IPS-20b (cell line): ENCODE results near the gene IMPA2.

Source experiments
- H3K27ac ChIP-seq: one replicate; pipeline ENCODE4 v1.5.1; 2013; ENCODE audit warnings: low read length
- H3K27me3 ChIP-seq: 2 replicates; pipeline ENCODE4 v1.6.1; 2013; ENCODE audit warnings: mild to moderate bottlenecking, low read length, inconsistent platforms; ENCODE audit not compliant: insufficient read depth
- H3K36me3 ChIP-seq: 2 replicates; pipeline ENCODE4 v1.6.1; 2013; ENCODE audit warnings: low read depth, mild to moderate bottlenecking, inconsistent platforms, low read length, moderate library complexity; ENCODE audit not compliant: insufficient read depth
- H3K4me1 ChIP-seq: 2 replicates; pipeline ENCODE4 v1.6.1; 2013; ENCODE audit warnings: mild to moderate bottlenecking, control low read depth, inconsistent platforms, low read length, moderate library complexity; ENCODE audit not compliant: insufficient read depth
- H3K4me3 ChIP-seq: 2 replicates; pipeline ENCODE4 v1.5.1; 2013; ENCODE audit warnings: mild to moderate bottlenecking, low read length, inconsistent platforms
- H3K9ac ChIP-seq: 2 replicates; pipeline ENCODE4 v1.6.1; 2013; ENCODE audit warnings: low read depth, mild to moderate bottlenecking, inconsistent platforms, low read length, moderate library complexity
- H3K9me3 ChIP-seq: 2 replicates; pipeline ENCODE4 v1.6.1; 2013; ENCODE audit warnings: mild to moderate bottlenecking, low read depth, low read length, inconsistent platforms; ENCODE audit not compliant: insufficient read depth

IMPA2 gene

DNA sequence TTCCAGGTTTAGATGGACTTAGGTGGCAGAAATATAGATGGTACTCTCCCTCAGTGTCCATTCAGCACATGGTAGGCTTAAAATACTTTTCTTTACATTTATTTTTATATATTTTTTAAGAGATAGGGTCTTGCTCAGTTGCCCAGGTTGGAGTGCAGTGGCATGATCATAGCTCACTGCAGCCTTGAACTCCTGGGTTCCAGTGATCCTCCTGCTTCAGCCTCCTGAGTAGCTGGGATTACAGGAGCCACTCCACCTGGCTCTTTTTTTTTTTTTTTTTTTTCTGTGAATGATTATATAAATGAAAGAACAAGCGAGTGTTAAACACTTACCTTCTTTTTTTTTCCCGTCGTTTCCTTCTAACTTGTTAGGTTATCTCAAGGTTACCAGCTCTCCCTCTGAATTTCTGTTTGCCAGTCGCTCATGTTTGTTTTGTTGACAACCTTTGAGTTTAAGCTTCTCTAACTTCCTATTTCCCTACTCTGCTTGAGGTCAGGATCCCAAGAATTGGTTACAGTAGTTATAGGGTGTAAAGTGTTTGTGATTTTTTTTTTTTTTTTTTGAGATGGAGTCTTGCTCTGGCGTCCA is 18.9 kb downstream of the IMPA2 start:
- Histone ChIP-seq H3K27me3 (no peaks in the 10 kb centered on the region), H3K9ac (no peak overlapping the region), H3K9me3 (no peaks in the 10 kb centered on the region), H3K4me3 (no peak overlapping the region), H3K27ac (no peak overlapping the region), H3K36me3 (peaks cover 49% of the 10 kb centered on the region), H3K4me1 (no peaks in the 10 kb centered on the region)

DNA sequence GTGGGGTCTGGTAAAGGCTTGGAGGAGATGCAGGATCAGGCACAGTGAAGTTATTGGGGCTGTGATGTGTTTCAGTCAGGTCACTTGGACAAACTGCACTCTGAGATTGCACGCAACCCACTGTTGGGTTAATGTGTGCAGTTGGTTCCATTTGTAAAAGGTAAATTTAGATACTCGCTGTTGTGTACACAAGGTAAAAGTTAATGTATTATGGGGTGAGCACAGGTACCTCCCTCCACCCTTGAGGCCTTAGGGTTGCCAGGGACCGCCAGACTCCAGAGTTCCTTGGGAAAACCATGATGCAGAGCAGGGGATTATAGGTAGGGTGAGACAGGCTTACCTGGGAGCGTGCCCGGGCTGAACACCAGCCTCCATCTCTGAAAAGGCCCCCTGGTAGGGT is 20.1 kb downstream of the IMPA2 start:
- H3K27me3 ChIP-seq = no peaks in the 10 kb centered on the region
- H3K9ac ChIP-seq = no peak overlapping the region
- H3K4me3 ChIP-seq = no peak overlapping the region
- peaks cover 61% of the 10 kb centered on the region for H3K36me3 ChIP-seq
- H3K9me3 ChIP-seq = no peaks in the 10 kb centered on the region
- H3K27ac ChIP-seq = no peak overlapping the region
- no peaks in the 10 kb centered on the region for H3K4me1 ChIP-seq

DNA sequence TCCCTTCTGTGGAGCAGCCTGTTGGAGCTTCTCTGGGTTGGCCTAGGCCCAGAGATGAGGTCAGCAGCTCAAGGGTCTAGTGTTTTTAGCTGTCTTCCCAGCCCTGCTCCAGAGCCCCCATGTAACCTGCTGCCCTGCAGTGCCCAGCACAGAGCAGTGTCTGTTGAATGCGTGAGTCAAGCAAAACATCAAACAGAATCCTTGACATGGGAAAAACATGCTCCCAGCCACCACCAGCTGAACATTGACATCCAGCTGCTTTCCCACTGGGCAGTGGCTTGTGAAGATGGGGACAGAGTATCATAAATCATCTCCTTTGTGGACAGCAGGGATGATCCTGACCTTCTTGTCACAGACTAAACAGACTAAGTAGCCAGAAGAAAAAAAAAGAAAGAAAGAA is 22.6 kb downstream of the IMPA2 start:
- no peak overlapping the region for H3K27ac ChIP-seq
- H3K36me3 ChIP-seq = peaks cover 71% of the 10 kb centered on the region
- H3K4me3 ChIP-seq = no peak overlapping the region
- no peaks in the 10 kb centered on the region for H3K4me1 ChIP-seq
- H3K9me3 ChIP-seq = no peaks in the 10 kb centered on the region
- H3K9ac ChIP-seq = no peak overlapping the region
- H3K27me3 ChIP-seq = no peaks in the 10 kb centered on the region

DNA sequence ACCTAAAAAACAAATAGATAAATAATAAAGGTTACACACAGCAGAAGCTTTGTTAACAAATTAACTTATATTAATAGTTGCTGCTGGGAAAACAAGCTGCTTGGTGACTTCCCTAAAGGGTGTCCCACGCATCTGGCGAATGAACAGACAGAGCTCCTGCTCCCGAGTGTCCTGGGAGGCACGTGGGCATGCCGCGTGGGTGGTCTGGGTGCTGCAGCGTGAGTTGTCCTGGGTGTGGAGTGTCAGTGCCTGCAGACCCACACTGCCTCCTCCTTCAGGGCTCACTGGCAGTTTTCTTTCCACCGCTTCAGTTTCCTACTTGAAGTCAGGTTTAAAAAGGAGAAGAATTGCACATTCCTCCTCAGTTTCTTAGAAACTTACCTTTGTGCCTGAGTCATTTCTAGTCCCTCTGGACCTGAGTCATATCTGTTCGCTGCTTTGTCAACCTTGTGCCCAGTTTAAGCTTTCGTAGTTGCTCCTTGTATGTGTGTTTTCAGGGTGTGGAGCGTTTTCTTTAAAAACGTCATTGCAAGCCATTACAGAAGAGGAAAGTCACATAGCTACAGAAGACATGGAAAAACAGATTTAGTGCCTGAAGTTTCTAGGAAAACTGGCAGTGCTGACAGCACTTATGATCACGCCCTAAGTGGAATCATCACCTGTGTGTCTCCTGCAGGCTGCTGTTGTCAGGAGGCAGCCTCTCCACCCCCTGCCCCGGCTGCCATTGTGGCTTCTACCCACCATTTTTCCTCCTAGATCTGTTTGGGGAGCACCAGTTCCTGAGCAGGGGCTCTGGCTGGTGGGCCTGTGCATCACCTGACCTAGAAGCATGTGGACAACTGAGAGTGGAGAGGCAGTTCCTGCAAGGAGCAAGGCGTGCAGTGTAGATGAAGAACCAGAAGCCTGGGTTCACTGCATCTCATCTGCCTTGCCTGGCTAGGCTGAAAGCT is 24.5 kb downstream of the IMPA2 start:
- Histone ChIP-seq H3K9me3 (no peaks in the 10 kb centered on the region), H3K27ac (no peak overlapping the region), H3K4me3 (no peak overlapping the region), H3K36me3 (peaks cover 75% of the 10 kb centered on the region), H3K9ac (no peak overlapping the region), H3K4me1 (no peaks in the 10 kb centered on the region), H3K27me3 (no peaks in the 10 kb centered on the region)

DNA sequence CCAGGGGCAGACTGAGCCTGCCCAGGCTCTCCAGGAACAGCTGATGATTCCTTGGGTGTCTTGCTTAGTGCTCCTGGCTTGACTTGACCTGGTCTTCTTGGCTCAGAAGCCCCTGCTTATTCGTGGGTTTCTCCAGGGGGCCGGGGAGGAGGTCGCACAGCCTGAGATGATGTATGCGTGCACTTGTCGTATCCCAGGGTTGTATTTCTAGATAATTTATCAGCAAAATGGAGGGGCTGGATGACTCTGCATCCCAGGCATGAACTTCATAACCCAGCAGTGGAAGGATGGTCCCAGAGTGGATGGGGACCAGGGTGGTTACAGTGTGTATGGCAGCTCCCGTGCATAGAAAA is 25.2 kb downstream of the IMPA2 start:
- H3K27ac ChIP-seq = no peak overlapping the region
- peaks cover 75% of the 10 kb centered on the region for H3K36me3 ChIP-seq
- H3K9ac ChIP-seq = no peak overlapping the region
- no peaks in the 10 kb centered on the region for H3K4me1 ChIP-seq
- no peaks in the 10 kb centered on the region for H3K27me3 ChIP-seq
- H3K9me3 ChIP-seq = no peaks in the 10 kb centered on the region
- H3K4me3 ChIP-seq = no peak overlapping the region

DNA sequence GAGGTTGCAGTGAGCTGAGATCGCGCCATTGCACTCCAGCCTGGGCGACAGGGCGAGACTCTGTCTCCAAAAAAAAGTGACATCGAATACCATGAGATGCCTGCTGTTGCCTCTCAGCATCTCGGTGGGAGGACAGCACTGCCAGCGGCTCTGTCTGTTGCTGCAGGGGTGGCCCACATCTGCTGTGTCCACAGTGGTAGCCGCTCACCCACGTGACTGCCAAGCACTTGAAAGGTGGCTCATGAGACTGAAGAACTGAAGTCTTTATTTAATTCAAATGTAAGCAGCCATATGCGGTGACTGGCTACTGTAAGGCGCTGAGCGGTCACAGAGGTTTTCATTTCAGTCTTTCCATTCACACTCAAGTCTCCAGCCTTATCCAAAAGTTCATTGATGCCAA is 25.8 kb downstream of the IMPA2 start:
- H3K9me3 ChIP-seq = no peaks in the 10 kb centered on the region
- H3K4me3 ChIP-seq = no peak overlapping the region
- no peaks in the 10 kb centered on the region for H3K27me3 ChIP-seq
- H3K27ac ChIP-seq = no peak overlapping the region
- H3K9ac ChIP-seq = no peak overlapping the region
- no peaks in the 10 kb centered on the region for H3K4me1 ChIP-seq
- H3K36me3 ChIP-seq = peaks cover 76% of the 10 kb centered on the region

DNA sequence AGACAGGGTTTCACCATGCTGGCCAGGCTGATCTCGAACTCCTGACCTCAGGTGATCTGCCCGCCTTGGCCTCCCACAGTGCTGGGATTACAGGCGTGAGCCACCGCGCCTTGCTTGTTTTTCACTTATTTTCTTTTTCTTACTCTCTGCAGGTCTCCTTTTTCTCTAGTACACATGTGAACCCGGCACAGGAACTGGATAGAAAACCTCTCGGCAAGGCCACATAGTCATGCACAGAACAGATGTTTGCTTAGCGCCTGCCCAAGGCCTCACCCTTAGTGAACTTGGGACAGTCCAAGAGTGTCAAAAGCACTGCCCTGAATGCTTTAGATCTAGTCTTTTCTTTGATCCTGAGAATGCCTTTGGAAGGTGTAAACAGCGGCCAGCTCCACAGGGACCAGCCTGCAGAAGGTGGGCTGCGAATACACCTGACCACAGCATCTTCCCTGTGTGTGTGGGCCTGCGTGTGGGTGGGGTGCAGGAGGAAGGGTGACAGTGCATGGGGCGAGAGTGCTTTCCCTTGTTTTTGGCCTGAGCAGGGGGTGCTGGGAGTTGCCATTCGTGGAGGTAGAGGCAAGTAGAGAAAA is 27.0 kb downstream of the IMPA2 start:
- Histone ChIP-seq H3K9me3 (no peaks in the 10 kb centered on the region), H3K4me3 (no peak overlapping the region), H3K9ac (no peak overlapping the region), H3K27ac (no peak overlapping the region), H3K4me1 (no peaks in the 10 kb centered on the region), H3K27me3 (no peaks in the 10 kb centered on the region), H3K36me3 (peaks cover 84% of the 10 kb centered on the region)

DNA sequence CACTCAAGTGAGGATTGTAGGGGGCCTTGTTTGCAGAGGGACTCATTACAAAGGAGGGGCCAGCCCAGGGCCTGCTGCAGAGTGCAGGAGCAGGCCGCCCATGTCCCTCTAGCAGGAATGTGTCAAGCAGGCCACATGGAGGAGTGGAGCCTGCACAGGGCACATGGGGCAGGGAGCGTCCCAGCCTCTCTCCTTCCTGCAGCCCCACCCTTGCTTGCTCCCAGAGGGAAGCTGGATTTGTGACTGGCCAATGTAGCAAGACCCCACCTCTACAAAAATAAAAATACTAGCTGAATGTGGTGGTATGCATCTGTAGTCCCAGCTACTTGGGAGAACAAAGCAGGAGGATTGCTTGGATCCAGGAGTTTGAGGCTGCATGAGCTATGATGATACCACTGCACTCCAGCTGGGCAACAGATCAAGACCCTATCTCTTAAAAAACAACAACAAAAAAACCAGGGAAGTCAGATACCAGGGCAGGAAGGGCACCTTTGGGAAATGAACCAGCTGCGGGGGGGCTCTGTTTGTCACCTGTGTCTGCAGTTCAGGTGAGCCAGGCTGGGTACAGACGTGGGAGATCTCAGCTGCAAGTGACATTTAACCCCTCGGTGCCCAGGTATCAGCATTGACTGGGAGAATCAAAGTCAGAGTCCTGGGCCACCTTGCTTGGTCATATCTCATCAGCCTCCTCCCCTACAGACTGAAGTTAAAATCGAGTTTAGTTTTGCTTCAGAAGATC is 27.7 kb downstream of the IMPA2 start:
- Histone ChIP-seq H3K36me3 (peaks cover 85% of the 10 kb centered on the region), H3K27ac (no peak overlapping the region), H3K9me3 (no peaks in the 10 kb centered on the region), H3K9ac (no peak overlapping the region), H3K4me3 (no peak overlapping the region), H3K4me1 (no peaks in the 10 kb centered on the region), H3K27me3 (no peaks in the 10 kb centered on the region)

DNA sequence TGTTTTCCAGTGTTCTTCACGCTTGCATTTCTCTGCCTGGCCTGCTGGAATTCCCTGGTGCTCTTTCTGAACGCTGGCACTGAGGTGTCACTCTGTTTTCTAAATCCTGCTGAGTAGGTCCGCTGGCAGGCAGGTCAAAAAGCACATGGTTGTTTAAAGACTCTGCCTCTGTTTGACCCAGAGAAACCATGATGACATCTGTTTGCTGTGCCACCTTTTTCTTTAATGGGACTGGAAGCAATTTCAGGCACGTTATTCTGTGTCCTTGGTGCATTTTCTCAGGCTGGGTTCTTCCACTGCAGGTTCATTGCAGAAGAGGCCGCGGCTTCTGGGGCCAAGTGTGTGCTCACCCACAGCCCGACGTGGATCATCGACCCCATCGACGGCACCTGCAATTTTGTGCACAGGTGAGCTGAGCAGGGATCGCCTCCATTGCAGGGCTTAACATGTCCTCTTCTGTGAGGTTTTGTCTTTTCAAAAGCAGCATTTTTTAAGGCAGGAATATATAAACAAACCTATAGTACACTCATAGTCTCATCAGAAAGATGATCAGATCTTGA is 28.4 kb downstream of the IMPA2 start:
- peaks cover 85% of the 10 kb centered on the region for H3K36me3 ChIP-seq
- no peak overlapping the region for H3K27ac ChIP-seq
- no peaks in the 10 kb centered on the region for H3K27me3 ChIP-seq
- no peaks in the 10 kb centered on the region for H3K9me3 ChIP-seq
- no peaks in the 10 kb centered on the region for H3K4me1 ChIP-seq
- no peak overlapping the region for H3K4me3 ChIP-seq
- no peak overlapping the region for H3K9ac ChIP-seq

DNA sequence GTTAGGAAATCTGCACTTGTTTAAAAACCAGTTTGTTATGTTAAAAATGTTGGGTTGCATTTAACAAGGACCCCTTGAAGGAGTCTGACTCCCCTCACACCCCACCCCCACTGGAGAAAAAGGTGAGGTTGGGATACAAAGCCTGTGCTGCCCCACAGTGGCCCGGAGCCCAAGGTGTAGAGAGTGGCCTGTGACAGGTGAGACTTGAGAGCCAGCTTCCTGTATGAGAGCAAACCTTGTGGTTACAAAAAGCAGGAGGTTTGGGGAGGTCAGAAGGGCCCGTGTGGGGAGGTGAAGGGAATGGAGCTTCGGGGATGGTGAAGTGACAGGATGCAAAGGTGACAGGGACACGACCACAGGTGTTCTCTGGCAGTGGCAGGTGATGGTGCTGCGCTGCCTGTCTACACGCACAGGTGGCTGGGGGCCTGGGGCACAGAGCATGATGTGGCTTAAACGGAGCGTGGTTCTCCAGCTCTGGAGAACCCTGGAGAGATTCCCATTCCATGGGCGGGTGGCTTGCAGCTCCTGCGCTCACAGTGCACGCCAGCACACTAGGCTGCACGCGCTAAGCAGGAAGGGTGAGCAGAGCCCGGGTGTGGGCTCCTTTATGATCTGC is 29.0 kb downstream of the IMPA2 start:
- Histone ChIP-seq H3K36me3 (peaks cover 85% of the 10 kb centered on the region), H3K9me3 (no peaks in the 10 kb centered on the region), H3K27me3 (no peaks in the 10 kb centered on the region)

More for the DNA sequence above, 29.0 kb downstream of the IMPA2 start:
- Histone ChIP-seq H3K4me3 (no peak overlapping the region), H3K27ac (no peak overlapping the region), H3K9ac (no peak overlapping the region), H3K4me1 (no peaks in the 10 kb centered on the region)
